NCI-H748 treated with DMSO at 0.1 percent for 48 hours (cell line): ENCODE measurements around the gene MRPL50.

Experiments
- DNase-seq: peaks from one replicate; lab custom pipeline; 2025; lab: John Stamatoyannopoulos, UW

Gene MRPL50

GRCh38 chr9:101398068-101398929 lies at the start of gene MRPL50, which contains the start of gene ZNF189:
TSS of gene MRPL50 (minus strand) at chr9:101398618. CDS start at chr9:101398592, 26 bp downstream.
TSS of gene ZNF189 (plus strand) at chr9:101398851. CDS start at chr9:101399157, 306 bp downstream.
- peak; percentile 98 for DNase-seq

- DNase-seq, result no peak
Measured at GRCh38 chr9:101446732-101447131, 48.3 kb upstream of the MRPL50 start.

GRCh38 chr9:101445353-101446029 lies 47.1 kb upstream of the MRPL50 start:
- no peak for DNase-seq

GRCh38 chr9:101443364-101443771 lies 45.0 kb upstream of the MRPL50 start:
- no peak for DNase-seq

GRCh38 chr9:101442736-101443135 lies 44.3 kb upstream of the MRPL50 start:
- no peak for DNase-seq

- no peak for DNase-seq
Measured at GRCh38 chr9:101442318-101442717, 43.9 kb upstream of the MRPL50 start.

GRCh38 chr9:101440714-101441230 lies 42.4 kb upstream of the MRPL50 start:
- DNase-seq, result no peak

GRCh38 chr9:101438523-101438922 lies 40.1 kb upstream of the MRPL50 start:
- no peak for DNase-seq

GRCh38 chr9:101437806-101438232 lies 39.4 kb upstream of the MRPL50 start:
- DNase-seq, result no peak

GRCh38 chr9:101435601-101436079 lies 37.2 kb upstream of the MRPL50 start, which contains the start of gene ALDOB:
TSS of gene ALDOB (minus strand) at chr9:101435774. CDS start at chr9:101430887, 4,887 bp downstream.
- no peak for DNase-seq

GRCh38 chr9:101434998-101435397 lies 36.6 kb upstream of the MRPL50 start:
- no peak for DNase-seq

- no peak for DNase-seq
Measured at GRCh38 chr9:101433229-101433628, 34.8 kb upstream of the MRPL50 start.

- DNase-seq, result no peak
Measured at GRCh38 chr9:101432740-101433139, 34.3 kb upstream of the MRPL50 start.

- no peak for DNase-seq
Measured at GRCh38 chr9:101432171-101432570, 33.8 kb upstream of the MRPL50 start.

GRCh38 chr9:101429736-101430135 lies 31.3 kb upstream of the MRPL50 start:
- DNase-seq, result no peak

- DNase-seq, result no peak
Measured at GRCh38 chr9:101428909-101429308, 30.5 kb upstream of the MRPL50 start.

GRCh38 chr9:101427957-101428655 lies 29.7 kb upstream of the MRPL50 start:
- DNase-seq, result no peak

- DNase-seq, result no peak
Measured at GRCh38 chr9:101427358-101427757, 28.9 kb upstream of the MRPL50 start.

- no peak for DNase-seq
Measured at GRCh38 chr9:101421653-101422065, 23.2 kb upstream of the MRPL50 start.

- no peak for DNase-seq
Measured at GRCh38 chr9:101419863-101420262, 21.4 kb upstream of the MRPL50 start.

GRCh38 chr9:101418518-101419430 lies 20.4 kb upstream of the MRPL50 start:
- no peak for DNase-seq
